AG10803 (cell line): Measurements from ENCODE around the gene ZNF219.

ENCODE experiments used
- DNase-seq: peaks from one replicate; pipeline ENCODE4 v3.0.0; 2010; ENCODE audit warnings: low read depth
- H3K4me3 ChIP-seq: 2 replicates; pipeline ENCODE4 v1.5.1; 2011; ENCODE audit warnings: mild to moderate bottlenecking, low read length, control low read depth
- CTCF ChIP-seq: conservative IDR thresholded peaks from 2 replicates; pipeline ENCODE4 v1.5.1; 2011; ENCODE audit warnings: mild to moderate bottlenecking, low read length, control low read depth, inconsistent platforms

The ZNF219 gene

GRCh38 chr14:21102521-21103410 lies 4.3 kb upstream of the ZNF219 start:
- peak overlapping the region; percentile 48 for H3K4me3 ChIP-seq
- TF ChIP-seq CTCF = no peak
- DNase-seq = no peak

GRCh38 chr14:21101802-21102413 lies 3.5 kb upstream of the ZNF219 start:
- H3K4me3 ChIP-seq = no peak overlapping the region
- no peak for DNase-seq
- TF ChIP-seq CTCF = no peak

GRCh38 chr14:21100931-21101330 lies 2.5 kb upstream of the ZNF219 start, which contains the start of gene TMEM253:
Gene TMEM253 (plus strand): TSS chr14:21101066. CDS start chr14:21101344, 278 bp downstream.
- TF ChIP-seq CTCF = no peak
- no peak for DNase-seq
- no peak within 1 kb of the TSS for H3K4me3 ChIP-seq

- DNase-seq = no peak
- peak overlapping the region; percentile 76; the same call in 1 of the 2 replicates for H3K4me3 ChIP-seq
Observed at GRCh38 chr14:21099596-21099985, 1.1 kb upstream of the ZNF219 start.

GRCh38 chr14:21098892-21099595 lies 589 bp upstream of the ZNF219 start:
- DNase-seq = no peak
- peak overlapping the region; percentile 76 for H3K4me3 ChIP-seq

More at GRCh38 chr14:21099596-21099985, 1.1 kb upstream of the ZNF219 start:
- TF ChIP-seq CTCF = no peak

GRCh38 chr14:21097636-21098075 lies 799 bp downstream of the ZNF219 start:
- H3K4me3 ChIP-seq = peak overlapping the region; percentile 46
- TF ChIP-seq CTCF = no peak
- DNase-seq = no peak

More at GRCh38 chr14:21098892-21099595, 589 bp upstream of the ZNF219 start:
- TF ChIP-seq CTCF = no peak
